A673 (cell line): ENCODE results near the gene SMARCC2. TPM values are rescaled to one million over a fixed set of nuclear protein-coding genes. Genes with fewer than 3 reads are reported as not detected.

Source experiments
- BruUV-seq: library from RNA; stranded (reverse); fragments of 400-500 nt; replicated peaks from 2 replicates; lab custom pipeline; 2021; lab: Mats Ljungman, UMichigan
- CTCF ChIA-PET: fragments of 300-600 bp; sonication (Branson Sonifier 250); formaldehyde crosslinking; loops from one replicate; lab custom pipeline; 2022; ENCODE audit warnings: antibody characterized with exemption; lab: Charles Lee
- POLR2A ChIA-PET: fragments of 300-600 bp; sonication (Branson Sonifier 250); formaldehyde crosslinking; loops from one replicate; lab custom pipeline; 2022; ENCODE audit warnings: antibody characterized with exemption; ENCODE audit not compliant: low non-redundant PET; lab: Charles Lee
- DNase-seq: peaks from one replicate; pipeline ENCODE4 v3.0.0-alpha.2; 2015; ENCODE audit warnings: low spot score
- H3K27ac ChIP-seq: fragments of 200-600 bp; sonication (generic); 2 replicates; pipeline ENCODE4 v1.5.1; 2016; ENCODE audit warnings: mixed run types, low read depth, mild to moderate bottlenecking, mixed read lengths, antibody characterized with exemption, low read length; ENCODE audit not compliant: poor library complexity, severe bottlenecking
- H3K27me3 ChIP-seq: fragments of 200-600 bp; sonication (generic); replicated peaks from 2 replicates; pipeline ENCODE4 v1.6.1; 2017; ENCODE audit warnings: mixed run types, low read depth, mild to moderate bottlenecking, mixed read lengths, antibody characterized with exemption, low read length; ENCODE audit not compliant: insufficient read depth, poor library complexity
- H3K36me3 ChIP-seq: fragments of 200-600 bp; sonication (generic); 2 replicates; pipeline ENCODE4 v1.6.1; 2016; ENCODE audit warnings: mixed run types, mild to moderate bottlenecking, mixed read lengths, antibody characterized with exemption, low read length; ENCODE audit not compliant: insufficient read depth, poor library complexity, severe bottlenecking
- H3K4me1 ChIP-seq: fragments of 200-600 bp; sonication (generic); 2 replicates; pipeline ENCODE4 v1.6.1; 2017; ENCODE audit warnings: mixed run types, mild to moderate bottlenecking, mixed read lengths, antibody characterized with exemption, low read length; ENCODE audit not compliant: insufficient read depth, poor library complexity, severe bottlenecking
- H3K4me3 ChIP-seq: fragments of 200-600 bp; sonication (generic); 2 replicates; pipeline ENCODE4 v1.5.1; 2016; ENCODE audit warnings: low read depth, mixed run types, mild to moderate bottlenecking, mixed read lengths, low read length; ENCODE audit not compliant: poor library complexity, severe bottlenecking
- H3K9me3 ChIP-seq: fragments of 200-600 bp; sonication (generic); 2 replicates; pipeline ENCODE4 v1.6.1; 2016; ENCODE audit warnings: mixed run types, low read depth, mild to moderate bottlenecking, mixed read lengths, antibody characterized with exemption, low read length; ENCODE audit not compliant: poor library complexity, severe bottlenecking
- EZH2 ChIP-seq: fragments of 200-600 bp; sonication (generic); IDR thresholded peaks from 2 replicates; pipeline ENCODE4 v1.6.1; 2017; ENCODE audit warnings: borderline replicate concordance, low read depth, mild to moderate bottlenecking, mixed read lengths, antibody characterized with exemption, low read length; ENCODE audit not compliant: poor library complexity, severe bottlenecking
- intact Hi-C: fragments of 100-400 bp; cut with micrococcal nuclease; formaldehyde crosslinking; loops from one replicate; pipeline ENCODE4 v1.10.0; 2022; ENCODE audit not compliant: unreplicated experiment
- total RNA-seq: library from RNA; stranded (reverse); gene quantifications from 2 replicates; pipeline ENCODE4 v1.2.3, GENCODE V29; 2021
- TF ChIP-seq, protein P1 (sequence below): fragments of 300-800, 200-600 bp; sonication (generic); conservative IDR thresholded peaks from 2 replicates; pipeline ENCODE4 v1.5.1; 2017; ENCODE audit warnings: low read depth, mild to moderate bottlenecking, antibody characterized with exemption, low read length, moderate library complexity, mixed read lengths

The SMARCC2 gene
- total RNA-seq, 1 experiment from 2014 or later = 133 TPM

DNA sequence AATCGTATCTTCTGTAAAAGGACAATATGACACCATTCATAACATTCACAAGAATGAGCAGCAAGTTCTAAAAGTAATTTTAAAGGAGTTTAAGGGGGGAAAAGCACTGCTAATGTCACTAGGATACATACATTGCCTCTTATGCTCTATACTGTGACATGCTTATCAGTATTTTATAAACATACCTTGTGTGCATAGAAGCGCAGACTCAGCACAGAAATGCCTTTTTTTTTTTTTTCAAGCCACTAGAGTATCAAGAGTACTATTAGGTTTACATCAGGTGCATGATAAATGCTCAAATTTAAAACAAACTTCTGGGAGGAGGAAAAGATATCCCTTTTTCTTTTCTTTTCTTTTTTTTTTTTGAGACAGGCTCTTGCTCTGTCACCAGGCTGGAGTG is 13.6 kb upstream of the SMARCC2 start:
- Histone ChIP-seq H3K27me3 (no peaks in the 10 kb centered on the region), H3K4me1 (peaks cover 5% of the 10 kb centered on the region), H3K27ac (no peak overlapping the region), H3K9me3 (no peaks in the 10 kb centered on the region), H3K4me3 (no peak overlapping the region), H3K36me3 (peaks cover 24% of the 10 kb centered on the region)
- CTCF ChIA-PET = no interaction called here
- intact Hi-C loops = no loop called here
- TF ChIP-seq, protein P1, sequence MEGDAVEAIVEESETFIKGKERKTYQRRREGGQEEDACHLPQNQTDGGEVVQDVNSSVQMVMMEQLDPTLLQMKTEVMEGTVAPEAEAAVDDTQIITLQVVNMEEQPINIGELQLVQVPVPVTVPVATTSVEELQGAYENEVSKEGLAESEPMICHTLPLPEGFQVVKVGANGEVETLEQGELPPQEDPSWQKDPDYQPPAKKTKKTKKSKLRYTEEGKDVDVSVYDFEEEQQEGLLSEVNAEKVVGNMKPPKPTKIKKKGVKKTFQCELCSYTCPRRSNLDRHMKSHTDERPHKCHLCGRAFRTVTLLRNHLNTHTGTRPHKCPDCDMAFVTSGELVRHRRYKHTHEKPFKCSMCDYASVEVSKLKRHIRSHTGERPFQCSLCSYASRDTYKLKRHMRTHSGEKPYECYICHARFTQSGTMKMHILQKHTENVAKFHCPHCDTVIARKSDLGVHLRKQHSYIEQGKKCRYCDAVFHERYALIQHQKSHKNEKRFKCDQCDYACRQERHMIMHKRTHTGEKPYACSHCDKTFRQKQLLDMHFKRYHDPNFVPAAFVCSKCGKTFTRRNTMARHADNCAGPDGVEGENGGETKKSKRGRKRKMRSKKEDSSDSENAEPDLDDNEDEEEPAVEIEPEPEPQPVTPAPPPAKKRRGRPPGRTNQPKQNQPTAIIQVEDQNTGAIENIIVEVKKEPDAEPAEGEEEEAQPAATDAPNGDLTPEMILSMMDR = no peak
- TF ChIP-seq EZH2 = no peak
- no peak for DNase-seq
- POLR2A ChIA-PET = no interaction called here
- no TSS peak for BruUV-seq

DNA sequence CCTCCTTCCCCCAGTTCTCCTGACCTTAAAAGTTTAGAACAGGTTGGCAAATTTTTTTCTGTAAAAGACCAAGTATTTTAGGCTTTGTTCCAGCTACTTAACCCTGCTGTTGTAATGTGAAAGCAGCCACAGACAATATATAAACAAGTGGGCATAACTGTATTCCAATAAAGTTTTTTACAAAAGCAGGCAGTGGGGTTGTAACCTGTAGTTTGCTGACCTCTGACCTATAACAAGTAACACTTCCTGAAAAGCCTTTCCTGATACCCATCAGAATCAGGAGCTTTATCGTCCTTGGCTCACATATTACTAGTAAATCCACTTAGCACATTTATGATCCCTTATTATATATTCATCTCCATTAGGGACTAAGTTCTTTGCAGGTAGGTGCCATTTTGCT is 13.1 kb upstream of the SMARCC2 start:
- no TSS peak for BruUV-seq
- no peak overlapping the region for H3K27ac ChIP-seq
- no peak for DNase-seq
- intact Hi-C loops = no loop called here
- H3K27me3 ChIP-seq = no peaks in the 10 kb centered on the region
- H3K4me3 ChIP-seq = no peak overlapping the region
- POLR2A ChIA-PET = no interaction called here
- H3K36me3 ChIP-seq = peaks cover 20% of the 10 kb centered on the region
- CTCF ChIA-PET = no interaction called here
- TF ChIP-seq EZH2 = no peak
- TF ChIP-seq, protein P1 = no peak
- peaks cover 5% of the 10 kb centered on the region for H3K4me1 ChIP-seq
- H3K9me3 ChIP-seq = no peaks in the 10 kb centered on the region

DNA sequence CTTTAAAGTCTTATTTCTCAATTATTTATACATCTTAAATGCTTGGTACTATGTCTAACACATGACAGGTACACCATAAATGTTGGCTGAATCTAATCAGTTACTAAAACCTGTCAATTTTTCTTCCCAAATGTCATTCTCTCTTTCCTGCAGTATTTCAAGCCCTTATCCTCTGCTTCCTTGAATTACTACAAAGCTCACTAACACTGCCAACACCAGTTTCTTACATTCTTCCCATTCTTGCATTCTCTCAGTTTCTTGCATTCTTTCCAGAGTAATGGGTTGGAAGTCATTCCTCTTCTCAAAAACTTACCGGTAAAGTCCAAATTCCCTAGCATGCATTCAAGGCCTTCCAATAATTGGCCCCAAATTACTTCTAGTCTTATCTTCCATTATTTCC is 9.6 kb upstream of the SMARCC2 start:
- Histone ChIP-seq H3K27me3 (no peaks in the 10 kb centered on the region), H3K27ac (no peak overlapping the region), H3K36me3 (no peaks in the 10 kb centered on the region), H3K9me3 (no peaks in the 10 kb centered on the region), H3K4me3 (no peak overlapping the region), H3K4me1 (peaks cover 9% of the 10 kb centered on the region)
- BruUV-seq = no TSS peak
- intact Hi-C loops = no loop called here
- no peak for DNase-seq
- no peak for TF ChIP-seq EZH2
- TF ChIP-seq, protein P1 = no peak
- CTCF ChIA-PET = interaction anchor here (0.6 to 0.8 kb wide), 2 partner anchors 9 to 28 kb away, joined by 3 read pairs; partner anchors contain the start of gene SMARCC2
- POLR2A ChIA-PET = no interaction called here
